Mesothelial cell of epicardium (in vitro differentiated cells): ENCODE results near the gene TBC1D23. TPM values are rescaled to one million over a fixed set of nuclear protein-coding genes. Genes with fewer than 3 reads are reported as not detected.
"Not testable (repeated sequence)": the region's sequence is repeated elsewhere in the genome, so short reads cannot be mapped to it uniquely, and the experiment has no call there.

ENCODE experiments used
- DNase-seq, 2 experiments: peaks; one replicate each; pipeline ENCODE4 v3.0.0; 2021; ENCODE audit warnings: low spot score in 2 of 2; ENCODE audit not compliant: unreplicated experiment in 2 of 2
- H3K27ac Mint-ChIP-seq: 2 replicates; pipeline ENCODE4 v1.8.0; 2021; ENCODE audit warnings: mixed read lengths
- H3K27me3 Mint-ChIP-seq: 2 replicates; pipeline ENCODE4 v1.8.0; 2021; ENCODE audit warnings: low read depth, mixed read lengths
- H3K36me3 Mint-ChIP-seq: 2 replicates; pipeline ENCODE4 v1.8.0; 2021; ENCODE audit warnings: mixed read lengths
- H3K4me1 Mint-ChIP-seq: 2 replicates; pipeline ENCODE4 v1.8.0; 2021; ENCODE audit warnings: mixed read lengths
- H3K4me3 Mint-ChIP-seq: 2 replicates; pipeline ENCODE4 v1.8.0; 2021; ENCODE audit warnings: mild to moderate bottlenecking, moderate library complexity, mixed read lengths
- H3K9me3 Mint-ChIP-seq: 2 replicates; pipeline ENCODE4 v1.8.0; 2021; ENCODE audit warnings: mixed read lengths
- CTCF ChIP-seq: fragments of 200-600 bp; sonication (generic); IDR thresholded peaks from one replicate; pipeline ENCODE4 v1.5.0; 2021; ENCODE audit warnings: antibody characterized with exemption; ENCODE audit not compliant: unreplicated experiment
- total RNA-seq: library from RNA; stranded (reverse); gene quantifications from 3 replicates; pipeline ENCODE4 v1.2.1, GENCODE V29; 2021

The TBC1D23 gene
- total RNA-seq, 1 donor from 2014 or later = 34.0 TPM

GRCh38 chr3:100270215-100270583 is 9.4 kb downstream of the TBC1D23 start:
- Mint-ChIP-seq H3K27me3 (no peaks in the 10 kb centered on the region), H3K9me3 (no peaks in the 10 kb centered on the region), H3K4me1 (no peaks in the 10 kb centered on the region), H3K27ac (no peak overlapping the region), H3K36me3 (no peaks in the 10 kb centered on the region), H3K4me3 (no peak overlapping the region)
- no peak for TF ChIP-seq CTCF
- DNase-seq = no peak

- Mint-ChIP-seq H3K36me3 (no peaks in the 10 kb centered on the region), H3K27me3 (no peaks in the 10 kb centered on the region), H3K9me3 (no peaks in the 10 kb centered on the region), H3K4me1 (no peaks in the 10 kb centered on the region), H3K27ac (no peak overlapping the region), H3K4me3 (no peak overlapping the region)
- TF ChIP-seq CTCF = no peak
- DNase-seq = no peak
Observed at GRCh38 chr3:100271522-100271921, 10.7 kb downstream of the TBC1D23 start.

GRCh38 chr3:100272797-100273611 is 12.2 kb downstream of the TBC1D23 start:
- not testable (repeated sequence) for H3K36me3 Mint-ChIP-seq, H3K27ac Mint-ChIP-seq, H3K4me3 Mint-ChIP-seq, DNase-seq, H3K27me3 Mint-ChIP-seq, H3K4me1 Mint-ChIP-seq, H3K9me3 Mint-ChIP-seq

- no peak overlapping the region for H3K27ac Mint-ChIP-seq
- no peak overlapping the region for H3K4me3 Mint-ChIP-seq
- DNase-seq = no peak
- H3K4me1 Mint-ChIP-seq = no peaks in the 10 kb centered on the region
- no peak for TF ChIP-seq CTCF
- H3K36me3 Mint-ChIP-seq = no peaks in the 10 kb centered on the region
- H3K27me3 Mint-ChIP-seq = no peaks in the 10 kb centered on the region
- no peaks in the 10 kb centered on the region for H3K9me3 Mint-ChIP-seq
Observed at GRCh38 chr3:100274361-100274760, 13.6 kb downstream of the TBC1D23 start.

GRCh38 chr3:100277255-100277800 is 16.5 kb downstream of the TBC1D23 start:
- no peak for DNase-seq
- H3K4me3 Mint-ChIP-seq = no peak overlapping the region
- no peaks in the 10 kb centered on the region for H3K36me3 Mint-ChIP-seq
- no peaks in the 10 kb centered on the region for H3K4me1 Mint-ChIP-seq
- no peak for TF ChIP-seq CTCF
- no peak overlapping the region for H3K27ac Mint-ChIP-seq
- H3K9me3 Mint-ChIP-seq = no peaks in the 10 kb centered on the region
- H3K27me3 Mint-ChIP-seq = no peaks in the 10 kb centered on the region

- Mint-ChIP-seq H3K36me3 (peaks cover 2% of the 10 kb centered on the region), H3K4me1 (no peaks in the 10 kb centered on the region), H3K27ac (no peak overlapping the region), H3K4me3 (no peak overlapping the region), H3K9me3 (no peaks in the 10 kb centered on the region), H3K27me3 (no peaks in the 10 kb centered on the region)
- no peak for TF ChIP-seq CTCF
- no peak for DNase-seq
Observed at GRCh38 chr3:100278910-100279309, 18.1 kb downstream of the TBC1D23 start.
